ENCODE results near the gene KDM4C. TPM values are rescaled to one million over a fixed set of nuclear protein-coding genes. Genes with fewer than 3 reads are reported as not detected.

The KDM4C gene
- total and polyA plus RNA-seq, 2 of the 8 experiments (the other 6 are each of a cell fraction or from before 2014, with no cell fraction given) = 13.0 to 26.1 TPM

DNA sequence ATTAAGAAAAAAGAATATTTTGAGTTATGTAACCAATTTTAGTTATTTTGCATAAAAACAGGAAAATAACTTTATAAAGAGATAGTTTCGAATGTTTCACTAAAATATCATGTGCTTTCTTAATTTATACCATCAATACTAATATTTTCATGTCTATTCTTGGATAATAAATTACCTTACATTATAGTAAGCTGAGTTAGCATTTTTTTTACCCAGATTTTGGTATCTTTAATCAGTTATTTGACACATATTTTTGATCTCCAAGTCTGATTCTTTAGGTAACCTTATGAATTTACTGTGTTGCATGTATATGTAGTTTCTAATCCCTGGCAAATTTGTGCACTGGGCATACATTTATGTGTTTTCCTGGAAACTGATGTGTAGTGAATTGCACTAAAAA is 138.0 kb downstream of the KDM4C start:
- CTCF ChIA-PET (ENCODE audit: partially characterized antibody) = interaction anchor here (0.6 to 1.6 kb wide), 3 partner anchors 14 to 85 kb away, joined by 3 to 5 read pairs (median 4); no protein-coding TSS in a partner anchor
- no peak overlapping the region for H3K14ac ChIP-seq (ENCODE audit: insufficient read length)
- no peak overlapping the region for H3K9ac ChIP-seq (replicated peaks in 1 of 4; ENCODE audit: extremely low read depth in 1 of 4, low read depth in 3 of 4, low read length in 3 of 4)
- no peak overlapping the region for H2BK15ac ChIP-seq (ENCODE audit: low read length)
- no peaks in the 10 kb centered on the region for H3K79me1 ChIP-seq (ENCODE audit: low read depth, low read length)
- H3K18ac ChIP-seq (ENCODE audit: extremely low read depth, low read length) = no peak overlapping the region
- H2BK12ac ChIP-seq (ENCODE audit: low read depth, low read length) = no peak overlapping the region
- no peak overlapping the region for H3K4me2 ChIP-seq (ENCODE audit: insufficient read depth in 1 of 2, low read depth in 2 of 2, low read length in 2 of 2)
- H3K56ac ChIP-seq (replicated peaks; ENCODE audit: insufficient read length, low read depth, low read length) = no peak overlapping the region
- no peak overlapping the region for H3K23ac ChIP-seq (ENCODE audit: insufficient read length)
- H2BK5ac ChIP-seq (ENCODE audit: low read depth, low read length) = no peak overlapping the region
- H4K91ac ChIP-seq (replicated peaks; ENCODE audit: insufficient read length, low read length) = no peak overlapping the region
- TF ChIP-seq CBX8 (IDR thresholded peaks at IDR 0.05; ENCODE audit: borderline replicate concordance, low read depth, low read length) = no peak
- POLR2A ChIA-PET (ENCODE audit: partially characterized antibody) = no interaction called here
- no peaks in the 10 kb centered on the region; the same call in 1 of the 2 replicates for H3K23me2 ChIP-seq (ENCODE audit: low read depth, low read length)
- no peak overlapping the region for H3K4me3 ChIP-seq (ENCODE audit: extremely low read depth in 1 of 4, insufficient read depth in 2 of 4, low read depth in 3 of 4, low read length in 4 of 4)
- peaks cover 0 to 3% (median 0%) of the 10 kb centered on the region in 4 experiments; a peak in 1 of 8 replicates for H3K36me3 ChIP-seq (ENCODE audit: control insufficient read depth in 2 of 4, insufficient read depth in 4 of 4, low read length in 3 of 4)
- H3K4ac ChIP-seq (replicated peaks; ENCODE audit: insufficient read length, low read depth, low read length) = no peak overlapping the region
- no peaks in the 10 kb centered on the region for H4K20me1 ChIP-seq (replicated peaks in 1 of 2; ENCODE audit: control insufficient read depth in 1 of 2, insufficient read depth in 2 of 2, low read length in 2 of 2)
- H2BK20ac ChIP-seq (ENCODE audit: low read length) = no peak overlapping the region
- WGBS, 2 experiments (ENCODE audit: extremely low coverage in 1 of 2, insufficient coverage in 1 of 2, insufficient read length in 1 of 2, insufficient replicate concordance in 2 of 2, low coverage in 1 of 2, low lambda C conversion rate in 2 of 2, missing lambda C conversion rate in 1 of 2) = 100% methylated on average over 1 of the region's 1 CpG; no CpG with 5 or more reads in 1 of the 2 experiments
- no peak overlapping the region for H2BK120ac ChIP-seq (replicated peaks; ENCODE audit: low read depth, low read length)
- H3K27ac ChIP-seq (ENCODE audit: low read depth, low read length) = no peak overlapping the region
- no peak overlapping the region for H4K8ac ChIP-seq (ENCODE audit: extremely low read depth, insufficient read depth, low read length)
- no peaks in the 10 kb centered on the region for H3K4me1 ChIP-seq (replicated peaks in 1 of 4; ENCODE audit: control insufficient read depth in 3 of 4, insufficient read depth in 4 of 4, low read length in 3 of 4)
- DNase-seq (ENCODE audit: low read depth in 1 of 2, low spot score in 2 of 2) (no peak), FAIRE-seq (no peak)
- H2AK5ac ChIP-seq (ENCODE audit: low read depth, low read length) = no peak overlapping the region
- H3K79me2 ChIP-seq (ENCODE audit: control insufficient read depth in 1 of 2, insufficient read depth in 2 of 2, low read length in 2 of 2) = no peaks in the 10 kb centered on the region
- no peak overlapping the region for H2AFZ ChIP-seq (ENCODE audit: low read length)
- no peaks in the 10 kb centered on the region for H3K27me3 ChIP-seq (replicated peaks in 1 of 4; ENCODE audit: control insufficient read depth in 3 of 4, extremely low read depth in 1 of 4, insufficient read depth in 3 of 4, low read length in 3 of 4)
- H3K9me3 ChIP-seq (ENCODE audit: insufficient read depth in 2 of 2, low read depth in 1 of 2, low read length in 1 of 2) = no peaks in the 10 kb centered on the region
- H4K5ac ChIP-seq (ENCODE audit: insufficient read length, low read depth, low read length) = no peak overlapping the region

All from H1 (cell line).